Suppressor macrophage (primary cell): ENCODE results near the gene OSBPL10.
"Not testable (repeated sequence)": the region's sequence is repeated elsewhere in the genome, so short reads cannot be mapped to it uniquely, and the experiment has no call there.

ENCODE experiments used
- DNase-seq, 4 experiments: peaks; one replicate each; pipeline ENCODE4 v3.0.0-alpha.2; 2020 to 2022

Gene OSBPL10

DNA sequence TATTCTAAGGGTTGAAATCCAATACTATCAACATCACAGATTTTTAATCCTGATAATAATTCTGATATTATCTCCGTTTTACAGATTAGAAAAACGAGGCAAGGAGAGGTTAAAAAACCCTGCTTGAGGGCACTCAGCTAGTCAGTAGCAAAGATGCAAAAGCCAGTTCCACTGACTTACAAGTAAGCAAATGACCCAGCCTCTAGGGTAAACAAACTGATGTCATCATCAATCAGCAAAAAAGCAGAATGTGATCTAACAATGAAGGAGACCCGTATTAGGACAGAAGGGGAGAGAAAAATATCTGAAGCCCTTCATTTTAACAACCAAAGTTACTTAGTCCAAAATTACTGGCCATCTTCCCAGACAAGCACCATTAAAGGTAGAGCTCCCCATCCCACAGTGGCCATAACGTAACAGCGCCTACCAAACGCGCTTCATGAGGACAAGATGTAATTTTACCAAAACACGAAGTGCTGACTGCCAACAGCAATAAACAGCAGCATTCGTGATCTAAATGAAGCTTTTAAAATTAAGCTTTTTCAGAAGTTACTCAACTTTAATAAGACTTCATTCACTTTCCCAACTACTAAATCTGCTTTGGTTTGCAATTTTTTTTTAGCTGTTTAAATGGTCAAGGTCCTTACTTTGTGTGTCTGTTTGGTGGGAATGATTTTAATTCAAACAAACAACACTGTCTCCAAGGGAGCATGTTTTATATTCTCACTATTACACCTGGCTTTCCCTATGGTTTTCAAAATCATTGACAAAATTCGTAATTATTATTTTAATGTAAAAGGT, 176.6 kb downstream of the OSBPL10 start:
- no peak for DNase-seq

DNA sequence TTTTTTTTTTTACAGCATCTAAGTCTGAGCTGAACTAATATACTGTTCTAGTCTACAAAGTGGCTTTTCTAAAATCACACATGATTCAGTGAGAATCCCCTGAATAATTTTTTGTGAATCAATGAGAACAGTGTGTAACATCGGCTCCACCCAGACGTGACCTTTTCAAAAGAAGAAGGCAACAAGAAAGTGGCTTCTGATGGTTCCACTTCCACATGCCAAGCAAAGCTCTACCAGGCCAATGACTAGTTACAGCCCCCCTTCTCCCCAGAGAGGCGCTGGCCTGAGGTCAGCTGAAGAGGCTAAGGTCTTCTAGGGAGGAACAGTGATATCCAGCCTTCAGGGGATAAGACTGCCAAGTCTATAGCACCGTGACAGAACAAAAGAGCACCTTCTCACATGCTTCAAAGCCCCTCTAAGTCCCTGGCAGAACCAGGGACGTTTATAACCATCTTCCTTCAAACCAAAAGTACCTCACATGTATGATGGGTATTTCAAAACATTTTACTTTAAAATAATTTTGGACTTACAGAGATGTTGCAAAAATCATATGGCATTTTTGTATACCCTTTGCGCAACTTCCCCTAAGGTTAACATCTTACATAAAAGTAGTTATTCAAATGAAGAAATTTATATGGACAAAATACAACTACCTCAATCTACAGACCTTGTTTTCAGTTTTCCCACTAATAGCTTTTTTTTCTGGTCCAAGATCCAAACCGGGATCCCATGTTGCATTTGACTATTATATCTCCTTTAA, 177.9 kb downstream of the OSBPL10 start:
- peak; percentile 24 to 77 (median 56) for DNase-seq

- DNase-seq: no peak
Observed at GRCh38 chr3:31800436-31800835, 180.6 kb downstream of the OSBPL10 start.

- DNase-seq: no peak
Observed at GRCh38 chr3:31798840-31799239, 182.2 kb downstream of the OSBPL10 start.

DNA sequence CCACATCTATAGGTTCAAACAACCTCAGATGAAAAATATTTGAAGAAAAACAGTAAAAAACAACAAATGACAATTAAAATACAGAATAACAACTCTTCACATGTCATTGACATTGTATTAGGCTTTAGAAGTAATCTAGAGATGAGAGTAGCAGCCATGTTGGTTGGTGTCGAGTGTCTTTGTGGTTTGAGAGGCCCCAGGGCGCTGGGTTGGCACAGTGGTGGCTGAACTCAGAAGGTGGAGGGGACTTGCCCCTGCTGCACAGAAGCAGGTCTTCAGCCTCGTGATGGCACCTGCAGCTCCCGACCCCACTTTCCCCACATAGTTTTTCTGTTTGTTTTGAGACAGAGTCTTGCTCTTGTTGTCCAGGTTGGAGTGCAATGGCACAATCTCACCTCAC, 187.2 kb downstream of the OSBPL10 start:
- no peak for DNase-seq

DNA sequence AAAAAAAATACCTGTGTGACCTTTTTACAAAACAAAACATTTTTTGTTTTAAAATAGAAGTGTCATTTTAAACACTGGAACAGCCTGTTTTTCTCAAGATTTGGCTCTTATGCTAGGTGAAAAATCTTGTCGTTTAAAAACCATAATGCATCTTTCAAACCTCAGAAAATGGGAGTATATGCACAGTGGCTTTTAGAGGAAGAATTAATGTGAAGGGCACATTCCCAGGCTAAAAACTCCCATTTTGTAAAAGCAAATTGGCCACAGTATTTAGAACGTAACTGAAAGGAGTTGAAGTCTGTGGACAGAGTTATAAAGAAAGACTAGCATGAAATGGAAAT, 190.0 kb downstream of the OSBPL10 start:
- DNase-seq: no peak

GRCh38 chr3:31790193-31791089, 190.6 kb downstream of the OSBPL10 start:
- DNase-seq: no peak

GRCh38 chr3:31789429-31789828, 191.6 kb downstream of the OSBPL10 start:
- DNase-seq: no peak

- no peak for DNase-seq
Observed at GRCh38 chr3:31785734-31786133, 195.3 kb downstream of the OSBPL10 start.

- no peak for DNase-seq
Observed at GRCh38 chr3:31785286-31785685, 195.8 kb downstream of the OSBPL10 start.

GRCh38 chr3:31783851-31784250, 197.2 kb downstream of the OSBPL10 start:
- DNase-seq: not testable (repeated sequence)

DNA sequence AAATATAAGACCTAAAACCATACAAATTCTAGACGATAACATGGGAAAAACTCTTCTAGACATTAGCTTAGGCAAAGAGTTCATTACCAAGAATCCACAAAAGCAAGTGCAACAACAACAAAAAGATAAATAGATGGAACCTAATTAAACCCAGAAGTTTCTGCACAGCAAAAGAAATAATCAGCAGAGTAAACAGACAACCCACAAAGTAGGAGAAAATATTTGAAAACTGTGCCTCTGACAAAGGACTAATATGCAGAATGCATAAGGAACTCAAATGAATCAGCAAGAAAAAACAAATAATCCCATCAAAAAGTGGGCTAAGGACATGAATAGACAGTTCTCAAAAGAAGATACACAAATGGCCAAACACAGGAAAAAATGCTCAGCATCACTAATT, 198.8 kb downstream of the OSBPL10 start:
- DNase-seq: not testable (repeated sequence)

DNA sequence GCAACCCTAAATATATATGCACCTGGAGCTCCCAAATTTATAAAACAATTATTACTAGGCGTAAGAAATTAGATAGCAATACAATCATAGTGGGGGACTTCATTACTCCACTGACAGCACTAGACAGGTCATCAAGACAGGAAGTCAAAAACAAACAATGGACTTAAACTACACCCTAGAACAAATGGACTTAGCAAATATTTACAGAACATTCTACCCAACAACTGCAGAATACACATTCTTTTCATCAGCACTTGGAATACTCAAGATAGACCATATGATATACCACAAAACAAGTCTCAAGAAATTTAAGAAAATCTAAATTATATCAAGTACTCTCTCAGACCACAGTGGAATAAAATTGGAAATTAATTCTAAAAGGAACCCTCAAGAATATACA, 201.5 kb downstream of the OSBPL10 start:
- no peak for DNase-seq

- DNase-seq: no peak
Observed at GRCh38 chr3:31777887-31778286, 203.2 kb downstream of the OSBPL10 start.

DNA sequence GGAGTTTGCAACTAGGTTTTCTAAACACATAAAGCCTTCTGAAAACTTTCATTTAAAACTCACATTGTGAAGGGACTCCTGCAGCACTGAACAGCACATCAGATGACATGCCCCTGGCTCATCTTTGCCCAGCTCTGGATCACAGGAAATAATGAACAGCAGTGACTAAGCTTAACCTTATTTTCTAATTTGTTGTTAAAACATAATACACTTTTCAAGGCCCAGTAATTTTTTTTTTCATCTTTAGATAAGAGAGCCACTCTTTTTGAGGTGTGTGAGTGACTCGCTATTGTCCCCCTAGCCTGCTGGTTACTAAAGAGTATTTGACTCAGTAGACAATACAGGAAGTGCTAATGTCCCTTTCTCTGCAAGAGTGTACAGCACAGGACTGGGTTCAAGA, 204.0 kb downstream of the OSBPL10 start:
- no peak for DNase-seq

DNA sequence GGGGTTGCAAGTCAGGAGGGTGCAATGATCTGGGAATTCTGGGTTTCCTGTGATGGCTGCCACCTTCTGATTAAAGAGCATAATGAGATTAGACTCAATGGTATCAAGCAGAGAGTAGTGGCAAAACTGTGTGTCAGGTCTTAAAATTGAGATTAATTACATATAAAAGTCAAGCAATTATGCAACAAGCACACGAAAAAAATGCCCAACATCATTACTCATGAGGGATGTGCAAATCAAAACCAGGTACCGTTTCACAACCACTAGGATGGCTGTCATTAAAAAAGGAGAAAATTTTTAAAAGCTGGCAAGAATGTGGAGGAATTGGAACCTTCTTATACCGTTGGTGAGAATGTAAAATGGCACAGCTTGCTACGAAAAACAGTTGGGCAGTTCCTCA, 205.0 kb downstream of the OSBPL10 start:
- DNase-seq: no peak

DNA sequence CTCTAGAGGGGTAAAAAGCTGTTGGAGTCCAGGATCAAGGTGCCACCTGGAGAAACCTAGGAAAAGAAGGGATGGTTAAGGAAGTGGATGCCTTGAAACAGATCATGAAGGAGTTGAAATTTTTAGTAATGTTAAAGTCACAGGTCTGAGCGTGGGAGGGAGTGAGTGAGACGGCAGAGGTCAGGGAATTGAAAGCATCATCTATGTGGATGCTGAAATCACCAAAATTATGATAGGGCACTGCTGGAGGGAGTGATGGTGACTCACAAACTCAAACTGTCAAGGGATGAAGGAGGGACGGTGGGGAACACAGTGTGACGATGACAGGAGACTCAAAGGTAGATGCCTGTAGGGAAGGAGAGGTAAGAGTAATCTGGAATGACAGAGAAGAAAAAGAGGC, 205.7 kb downstream of the OSBPL10 start:
- no peak for DNase-seq

GRCh38 chr3:31772758-31773473, 208.1 kb downstream of the OSBPL10 start:
- no peak for DNase-seq

DNA sequence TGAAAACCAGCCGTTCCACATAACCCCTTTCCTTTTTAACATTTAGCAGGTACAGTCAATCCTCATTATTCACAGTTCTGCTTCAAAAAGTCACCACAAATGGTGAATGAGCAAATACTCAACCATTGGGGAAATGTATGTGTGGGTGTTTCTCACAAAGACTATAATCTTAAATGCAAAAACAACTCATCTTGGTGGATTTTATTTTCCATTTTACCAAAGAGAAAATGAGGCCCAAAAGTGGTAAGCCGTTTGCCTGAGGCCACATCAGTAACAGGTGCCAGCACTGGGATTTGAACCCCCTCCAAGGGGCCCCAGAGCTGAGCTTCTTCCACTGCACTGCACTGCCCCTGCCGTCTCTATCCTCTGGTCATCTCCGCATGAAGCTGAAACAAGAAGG, 208.8 kb downstream of the OSBPL10 start:
- no peak for DNase-seq

DNA sequence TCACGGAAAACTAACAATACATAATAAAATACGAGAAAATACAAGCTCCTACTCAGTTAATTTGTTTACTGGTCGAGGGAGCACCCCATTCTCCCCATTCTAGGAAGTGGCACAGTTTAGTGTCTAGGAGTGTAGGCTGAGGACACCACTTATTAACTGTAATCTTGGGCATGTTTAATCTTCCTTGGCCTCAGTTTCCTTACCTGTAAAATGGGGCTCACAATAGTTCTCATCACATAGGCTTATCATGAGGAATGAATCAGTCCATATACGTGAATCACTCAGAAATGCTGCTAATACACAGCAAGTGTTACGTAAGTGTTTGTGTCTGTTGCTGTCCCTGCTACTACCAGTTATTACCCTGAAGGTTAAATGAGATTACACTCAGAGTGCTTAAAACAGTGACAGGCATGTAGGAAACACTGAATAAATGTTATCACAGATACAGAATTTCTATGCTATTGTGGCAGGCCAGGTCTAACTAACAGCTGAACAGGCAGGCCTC, 210.2 kb downstream of the OSBPL10 start:
- no peak for DNase-seq

DNA sequence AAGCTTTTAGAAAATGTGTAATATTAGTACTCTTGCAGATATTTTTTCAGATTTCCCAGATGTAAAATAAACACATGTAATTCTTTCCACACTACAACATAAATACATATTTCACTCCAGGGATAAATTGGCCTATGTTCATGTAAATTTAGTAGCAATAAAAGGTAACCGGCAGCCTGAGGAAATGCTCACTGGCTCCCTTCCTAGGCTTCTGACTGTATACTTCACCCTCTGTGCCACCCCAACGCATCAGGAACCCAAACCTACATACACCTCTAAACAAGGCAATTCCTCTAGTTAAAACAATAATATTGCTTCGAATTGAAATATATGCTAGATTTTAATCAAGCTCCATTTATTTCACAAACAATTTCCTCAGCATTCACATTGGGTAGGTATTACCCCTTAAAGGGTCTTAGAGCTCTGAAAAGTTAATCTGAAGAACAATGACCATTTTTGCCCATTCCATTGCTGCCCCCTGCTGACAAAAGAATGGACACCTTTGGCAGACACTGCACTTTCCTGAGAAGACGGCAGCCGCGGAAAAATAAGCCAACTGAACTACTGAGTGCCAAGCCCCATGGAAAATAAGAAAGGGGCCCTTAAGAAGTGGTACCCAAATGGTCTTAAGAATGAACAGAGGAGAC, 212.5 kb downstream of the OSBPL10 start:
- peak; percentile 61 to 77 (median 66) for DNase-seq

DNA sequence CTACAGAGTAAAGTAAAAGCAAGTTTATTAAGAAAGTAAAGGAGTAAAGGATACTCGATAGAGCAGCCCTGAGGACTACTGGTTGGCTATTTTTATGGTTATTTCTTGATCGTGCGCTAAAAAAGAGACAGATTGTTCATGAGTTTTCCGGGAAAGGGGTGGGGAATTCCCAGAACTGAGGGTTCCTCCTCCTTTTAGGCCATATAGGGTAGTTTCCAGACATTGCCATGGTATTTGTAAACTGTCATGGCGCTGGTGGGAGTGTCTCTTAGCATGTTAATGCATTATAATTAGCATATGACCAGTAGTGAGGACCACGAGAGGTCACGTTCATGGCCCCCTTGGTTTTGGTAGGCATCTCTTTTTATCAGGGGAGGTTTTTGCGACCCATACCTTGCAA, 213.1 kb downstream of the OSBPL10 start:
- no peak for DNase-seq
